GM19025 (cell line): ENCODE measurements around the gene HYAL2.

Source experiments
- ATAC-seq: cut with Tn5 transposase; IDR thresholded peaks from one replicate; pipeline ENCODE4 v1.9.1; 2021; ENCODE audit warnings: mild to moderate bottlenecking, low read depth, moderate library complexity; ENCODE audit not compliant: unreplicated experiment

Gene HYAL2

GRCh38 chr3:50350527-50351322 is 28.2 kb upstream of the HYAL2 start, which contains the start of the genes CYB561D2 and NPRL2:
TSS of gene CYB561D2 (plus strand) at chr3:50350862. CDS start at chr3:50351434, 572 bp downstream.
TSS of gene NPRL2 (minus strand) at chr3:50350775. CDS start at chr3:50350652, 123 bp downstream.
- ATAC-seq = peak; percentile 87

DNA sequence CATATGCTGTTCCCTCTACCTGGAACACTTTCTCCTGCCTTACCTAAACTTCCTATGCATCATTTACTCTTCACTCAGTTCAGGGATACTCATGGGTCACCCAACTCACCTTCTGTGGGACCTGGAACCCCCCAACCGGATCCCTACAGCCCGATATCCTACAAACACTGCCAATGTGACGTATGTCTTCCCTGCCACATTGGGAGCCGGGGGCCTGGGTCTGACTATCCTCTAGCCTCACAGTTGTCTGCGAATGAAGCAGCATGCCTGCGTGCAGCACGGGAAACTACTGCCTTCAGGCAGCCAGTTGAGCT is 27.6 kb upstream of the HYAL2 start:
- ATAC-seq = no peak

- ATAC-seq = no peak
Measured at GRCh38 chr3:50347187-50347813, 24.8 kb upstream of the HYAL2 start.

DNA sequence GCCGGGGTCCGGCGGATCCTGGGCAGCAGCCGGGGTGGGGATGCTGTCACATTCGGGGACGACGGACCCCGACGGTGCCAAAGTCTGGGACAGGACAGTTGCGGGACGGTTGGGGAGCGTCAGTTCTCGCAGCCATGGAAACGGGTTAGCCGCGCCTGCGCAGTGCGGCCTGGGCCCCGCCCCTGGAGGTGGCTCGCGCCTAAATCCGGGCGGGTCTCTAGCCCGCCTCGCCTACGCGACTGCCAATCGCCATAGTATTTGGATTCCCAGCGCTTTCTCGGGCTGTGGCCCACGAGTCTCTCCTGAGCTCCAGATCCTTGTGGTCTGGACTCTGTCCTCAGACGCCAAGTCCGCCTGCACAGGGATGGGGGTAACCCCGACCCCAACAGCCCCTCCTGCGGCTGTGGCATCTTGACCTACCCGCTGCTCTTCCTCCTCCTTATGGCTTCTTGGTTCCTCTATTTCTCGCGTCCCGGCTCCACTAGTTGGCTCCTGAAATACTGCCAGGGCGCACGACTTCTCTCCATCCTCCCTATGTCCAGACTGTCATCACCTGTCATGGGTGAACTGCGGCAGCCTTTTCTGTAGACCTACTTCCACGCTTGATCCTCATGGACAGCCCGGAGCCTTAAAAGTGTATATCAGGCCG is 23.2 kb upstream of the HYAL2 start, which contains the start of gene ZMYND10:
TSS of gene ZMYND10 (minus strand) at position 147 of the 649 bp plus-strand sequence. CDS start 153 bp downstream, outside the sequence.
- ATAC-seq = no peak

DNA sequence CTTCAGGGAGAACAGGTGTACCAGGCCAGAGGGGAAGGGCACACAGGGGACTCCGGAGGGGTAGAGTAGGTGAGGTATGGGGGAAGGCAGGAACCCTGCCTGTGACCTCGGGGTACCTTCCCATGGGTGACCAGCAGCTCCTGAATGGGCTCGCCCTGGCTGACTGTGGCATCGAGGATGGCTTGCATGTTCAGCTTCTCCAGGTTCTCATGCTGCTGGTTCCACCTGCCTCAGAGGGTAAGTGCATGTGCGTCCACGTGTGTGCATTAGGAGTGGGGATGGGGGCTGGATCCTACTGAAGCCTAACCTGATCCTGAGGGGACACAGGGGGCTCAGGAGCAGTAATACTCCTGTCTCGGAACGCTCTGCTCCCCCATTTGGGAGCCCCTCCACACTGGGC is 22.5 kb upstream of the HYAL2 start:
- no peak for ATAC-seq

DNA sequence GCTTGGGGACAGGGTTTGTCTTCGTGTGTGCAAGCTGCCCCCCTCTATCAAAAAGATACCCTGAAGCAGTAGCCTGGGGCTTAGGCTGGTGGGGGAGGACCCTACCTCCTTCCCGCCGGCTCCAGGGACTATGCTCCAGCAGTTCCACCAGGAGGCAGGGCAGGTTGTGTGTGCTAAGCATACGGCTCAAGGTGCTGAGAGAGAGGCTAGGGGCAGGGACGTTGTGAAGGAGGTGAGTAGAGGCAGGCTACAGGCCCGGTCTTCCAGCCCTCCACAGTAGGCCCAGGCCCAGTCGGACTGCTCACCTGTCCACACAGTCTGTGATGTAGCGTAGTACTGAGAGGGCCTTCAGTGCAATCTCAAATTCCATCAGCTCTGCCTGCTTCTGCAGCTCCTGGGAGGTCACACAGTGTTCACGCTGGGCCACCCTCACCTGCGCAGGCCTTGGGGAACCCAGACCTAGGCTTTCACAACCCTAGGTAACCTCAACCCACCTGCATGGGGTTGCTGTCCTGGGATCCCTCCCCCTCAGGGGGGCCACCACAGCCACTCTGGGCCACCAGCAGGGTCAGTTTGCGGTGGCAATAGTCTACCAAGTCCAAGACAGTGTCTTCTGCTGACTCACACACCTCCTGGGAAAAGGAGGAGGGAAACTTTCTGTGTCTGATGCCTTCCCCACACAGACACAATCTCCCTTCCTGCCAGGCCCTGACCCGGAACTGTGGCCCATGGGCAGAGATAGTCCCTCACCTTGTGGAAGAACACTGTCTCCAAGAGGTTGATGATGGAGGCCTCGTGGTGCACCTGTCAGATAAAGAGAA is 20.5 kb upstream of the HYAL2 start:
- ATAC-seq = no peak

DNA sequence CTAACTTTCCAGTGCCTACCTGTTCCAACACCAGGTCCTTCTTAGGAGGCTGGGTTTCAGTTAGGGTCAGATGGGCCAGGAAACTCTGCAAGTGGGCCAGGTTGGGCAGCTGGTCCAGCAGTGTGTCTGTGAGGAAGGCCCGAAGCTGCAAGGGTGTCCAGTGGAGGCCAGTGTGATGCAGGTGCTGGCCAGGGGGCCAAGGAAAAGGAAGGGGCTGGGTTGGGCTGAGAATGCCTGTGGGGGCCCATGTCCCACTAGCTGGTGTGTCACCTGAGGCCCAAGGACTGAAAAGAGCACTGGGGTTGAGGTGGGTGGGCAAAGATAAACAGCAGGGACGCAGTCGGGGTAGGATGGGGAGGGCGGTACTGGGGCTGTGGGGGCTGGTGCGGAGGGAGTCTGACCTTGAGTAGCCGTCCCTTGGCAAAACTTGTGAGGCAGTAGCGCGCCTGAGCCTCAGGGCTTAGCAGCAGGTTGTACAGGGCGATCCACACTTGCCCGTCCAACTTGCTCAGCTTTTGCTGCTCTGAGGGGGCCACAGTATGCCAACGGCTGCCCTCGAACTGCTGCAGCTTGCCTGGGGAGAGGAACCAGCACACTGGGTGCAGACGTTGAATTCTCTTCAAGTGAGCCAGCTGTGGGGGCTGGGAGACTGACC is 19.6 kb upstream of the HYAL2 start:
- no peak for ATAC-seq

GRCh38 chr3:50341537-50341936 is 19.0 kb upstream of the HYAL2 start:
- ATAC-seq = no peak

GRCh38 chr3:50340448-50341329 is 18.1 kb upstream of the HYAL2 start, which contains the start of gene RASSF1:
TSS of gene RASSF1 (minus strand) at chr3:50340836. CDS start at chr3:50340805, 31 bp downstream.
- peak; percentile 20 for ATAC-seq

- ATAC-seq = no peak
Measured at GRCh38 chr3:50340147-50340447, 17.6 kb upstream of the HYAL2 start.

DNA sequence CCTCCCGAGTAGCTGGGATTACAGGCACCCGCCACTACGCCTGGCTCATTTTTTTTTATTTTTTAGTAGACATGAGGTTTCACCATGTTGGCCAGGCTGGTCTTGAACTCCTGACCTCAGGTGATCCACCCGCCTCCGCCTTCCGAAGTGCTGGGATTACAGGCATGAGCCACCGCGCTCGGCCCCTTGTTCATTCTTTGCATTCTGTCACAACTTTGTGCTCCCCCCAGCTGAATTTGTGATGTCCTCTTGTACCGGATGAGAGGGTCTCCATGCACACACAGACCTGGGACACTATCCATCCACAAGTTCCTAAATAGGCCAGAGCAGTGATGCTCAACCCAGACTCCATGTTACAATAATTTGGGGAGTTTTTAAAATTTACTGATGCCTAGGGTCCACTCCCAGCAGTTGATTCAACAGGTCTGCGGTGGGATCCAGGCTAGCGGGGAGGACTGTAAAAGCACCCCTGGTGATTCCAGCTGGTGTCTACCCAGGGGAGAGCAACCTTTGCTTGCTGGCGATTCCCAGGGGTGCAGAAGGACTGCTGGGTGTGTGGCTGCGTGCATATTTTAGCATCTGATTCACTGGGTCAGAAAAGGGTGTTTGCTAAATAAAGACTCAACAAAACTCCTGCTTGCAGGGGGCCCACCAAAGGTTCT is 17.1 kb upstream of the HYAL2 start:
- ATAC-seq = no peak

- no peak for ATAC-seq
Measured at GRCh38 chr3:50338965-50339364, 16.4 kb upstream of the HYAL2 start.

- ATAC-seq = peak; percentile 61
Measured at GRCh38 chr3:50337175-50337861, 14.8 kb upstream of the HYAL2 start.

DNA sequence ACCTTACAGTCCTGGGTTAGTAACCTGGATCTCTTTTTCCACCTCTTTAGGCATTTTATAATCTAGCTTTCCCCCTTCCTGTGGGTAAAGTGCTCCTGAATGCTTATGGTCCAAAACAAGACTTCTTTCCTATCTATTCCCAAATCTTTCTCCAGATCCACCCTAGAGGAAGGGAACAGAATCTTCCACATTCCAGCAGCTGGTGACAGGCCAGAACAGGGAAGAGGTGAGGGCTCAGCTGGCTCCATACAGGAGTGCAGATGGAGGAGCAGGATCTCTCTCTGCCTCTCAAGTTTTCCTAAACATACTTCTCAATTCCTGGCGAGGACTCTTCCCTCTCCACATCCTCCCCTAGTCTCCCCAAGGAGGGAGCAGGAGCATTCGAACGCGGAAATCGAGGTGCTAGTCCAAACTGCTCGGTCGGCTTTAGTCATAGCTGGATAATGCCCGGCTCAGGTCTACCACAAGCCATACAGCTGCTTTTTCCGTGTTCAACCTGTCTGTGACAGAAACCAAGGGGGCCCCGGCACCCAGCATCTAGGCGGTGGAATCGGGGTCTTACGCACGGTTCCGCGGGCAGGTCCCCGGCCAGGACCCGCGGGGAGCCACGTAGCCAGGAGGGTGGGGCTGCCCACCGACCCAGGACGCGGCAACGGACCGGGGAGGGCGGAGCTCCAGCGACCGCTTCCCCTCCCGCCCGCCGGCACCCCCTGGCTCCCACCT is 14.1 kb upstream of the HYAL2 start:
- peak; percentile 33 for ATAC-seq

DNA sequence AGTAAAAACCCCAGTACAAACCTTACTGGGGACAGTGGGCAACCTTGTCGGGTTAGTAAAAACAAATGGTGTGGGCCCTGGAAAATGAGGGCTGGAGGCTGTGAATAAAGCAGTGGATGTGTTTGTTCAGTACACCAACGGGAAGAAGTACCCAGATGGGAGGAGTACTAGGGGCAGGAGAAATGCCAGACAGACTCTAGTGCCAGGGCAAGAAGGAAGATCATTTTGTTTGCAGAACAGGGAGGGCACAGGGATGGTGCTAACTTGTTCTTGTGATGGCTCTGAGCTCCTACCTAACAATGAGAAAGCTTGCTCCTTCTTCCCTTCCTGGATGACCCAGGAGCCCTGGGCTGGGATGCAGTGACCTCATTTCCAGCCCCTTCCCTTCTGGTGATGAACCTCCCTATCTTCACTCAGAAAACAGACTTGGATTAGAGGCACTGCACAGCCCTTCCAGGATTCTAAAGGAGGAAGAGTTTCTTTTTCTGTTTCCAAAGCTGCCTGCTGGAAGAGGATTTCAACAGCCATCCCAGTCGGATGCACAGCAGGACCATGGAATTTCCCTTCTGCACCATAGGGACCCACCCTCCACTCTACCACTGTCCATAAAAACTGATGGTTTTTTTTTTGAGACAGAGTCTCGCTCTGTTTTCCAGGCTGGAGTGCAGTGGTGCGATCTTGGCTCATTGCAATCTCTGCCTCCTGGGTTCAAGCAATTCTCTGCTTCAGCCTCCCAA is 12.0 kb upstream of the HYAL2 start:
- ATAC-seq = no peak

DNA sequence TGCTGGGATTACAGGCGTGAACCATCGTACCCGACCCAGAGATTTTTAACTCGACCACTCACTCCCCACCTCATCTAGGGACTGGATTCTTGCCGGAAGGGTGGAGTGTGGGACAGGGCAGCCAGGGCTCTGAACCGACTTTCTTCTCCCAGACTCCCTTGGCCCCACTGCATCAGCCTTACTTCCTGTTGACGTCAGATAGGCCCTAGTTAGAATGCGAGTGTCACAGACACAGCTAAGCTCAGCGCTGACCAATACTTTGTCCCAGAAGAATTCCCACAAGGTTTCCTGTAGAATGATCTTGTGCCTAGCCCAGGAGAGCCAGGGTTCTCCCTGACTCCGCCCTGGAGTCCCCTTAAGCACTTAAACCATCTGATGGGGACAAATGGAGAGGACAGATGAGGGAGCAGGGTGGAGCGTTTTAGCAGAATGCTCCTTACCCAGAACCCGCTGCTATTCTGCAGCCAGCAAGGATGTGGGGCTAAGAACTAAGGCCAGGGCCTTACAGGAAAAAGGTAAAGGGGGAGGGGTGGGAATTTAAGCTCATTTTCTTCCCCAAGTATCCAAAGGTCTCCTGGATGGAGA is 11.3 kb upstream of the HYAL2 start:
- no peak for ATAC-seq
